MCF 10A (cell line): ENCODE data around the gene RND3. TPM values are rescaled to one million over a fixed set of nuclear protein-coding genes. Genes with fewer than 3 reads are reported as not detected.

Source experiments
- BruUV-seq: library from RNA; stranded (reverse); fragments of 400-500 nt; replicated peaks from 2 replicates; lab custom pipeline; 2021; lab: Mats Ljungman, UMichigan
- CTCF ChIA-PET: fragments of 300-600 bp; sonication (Branson Sonifier 250); formaldehyde crosslinking; extraction: SDS; loops from one replicate; lab custom pipeline; 2021; ENCODE audit warnings: antibody characterized with exemption, inconsistent platforms; lab: Yijun Ruan, JAX
- POLR2A ChIA-PET: fragments of 300-600, 350-650 bp; sonication (Branson Sonifier 250); formaldehyde crosslinking; extraction: SDS; loops from one replicate; lab custom pipeline; 2020; ENCODE audit warnings: antibody characterized with exemption, inconsistent platforms; lab: Yijun Ruan, JAX
- DNase-seq: peaks from one replicate; pipeline ENCODE4 v3.0.0-alpha.2; 2018; ENCODE audit not compliant: unreplicated experiment
- H3K27ac Mint-ChIP-seq: one replicate; pipeline ENCODE4 v1.8.0; 2022; ENCODE audit warnings: mild to moderate bottlenecking, low read depth, mixed read lengths; ENCODE audit not compliant: unreplicated experiment
- H3K27me3 Mint-ChIP-seq: one replicate; pipeline ENCODE4 v1.8.0; 2022; ENCODE audit warnings: mixed read lengths; ENCODE audit not compliant: insufficient read depth, unreplicated experiment
- H3K36me3 Mint-ChIP-seq: one replicate; pipeline ENCODE4 v1.8.0; 2022; ENCODE audit warnings: mild to moderate bottlenecking, moderate library complexity, mixed read lengths; ENCODE audit not compliant: insufficient read depth, unreplicated experiment
- H3K4me1 Mint-ChIP-seq: one replicate; pipeline ENCODE4 v1.8.0; 2022; ENCODE audit warnings: mixed read lengths; ENCODE audit not compliant: insufficient read depth, unreplicated experiment
- H3K4me3 Mint-ChIP-seq: one replicate; pipeline ENCODE4 v1.8.0; 2022; ENCODE audit warnings: mild to moderate bottlenecking, moderate library complexity, mixed read lengths; ENCODE audit not compliant: unreplicated experiment
- H3K9me3 Mint-ChIP-seq: one replicate; pipeline ENCODE4 v1.8.0; 2022; ENCODE audit warnings: mixed read lengths; ENCODE audit not compliant: unreplicated experiment
- CTCF ChIP-seq: fragments of 200-600 bp; IDR thresholded peaks from one replicate; pipeline ENCODE4 v1.8.0; 2022; ENCODE audit warnings: antibody characterized with exemption, mild to moderate bottlenecking; ENCODE audit not compliant: unreplicated experiment
- intact Hi-C: fragments of 100-400 bp; cut with micrococcal nuclease; formaldehyde crosslinking; loops from 2 replicates; pipeline ENCODE4 v1.14.1; 2022
- total RNA-seq: library from RNA; stranded (reverse); gene quantifications from 2 replicates; pipeline ENCODE4 v1.2.3, GENCODE V29; 2022

RND3 gene
- total RNA-seq, 1 experiment from 2014 or later, result 158 TPM

- H3K4me1 Mint-ChIP-seq, result peaks cover 20% of the 10 kb centered on the region
- H3K27ac Mint-ChIP-seq, result no peak overlapping the region
- H3K36me3 Mint-ChIP-seq, result no peaks in the 10 kb centered on the region
- no peaks in the 10 kb centered on the region for H3K27me3 Mint-ChIP-seq
- POLR2A ChIA-PET, result interaction anchor here (0.8 to 1.8 kb wide), 9 partner anchors 9 to 933 kb away, joined by 3 to 8 read pairs (median 3); no protein-coding TSS in a partner anchor
- H3K4me3 Mint-ChIP-seq, result no peak overlapping the region
- no peaks in the 10 kb centered on the region for H3K9me3 Mint-ChIP-seq
- no TSS peak for BruUV-seq
- CTCF ChIA-PET, result no interaction called here
- TF ChIP-seq CTCF, result no peak
- DNase-seq, result no peak
- intact Hi-C loops, result loop anchor here (10.0 kb wide), 1 partner anchor 65 kb away; no protein-coding TSS in a partner anchor
These were observed 32.6 kb upstream of the RND3 start for GRCh38 chr2:150520033-150520432.

- H3K4me1 Mint-ChIP-seq, result peaks cover 20% of the 10 kb centered on the region
These were observed 30.6 kb upstream of the RND3 start for GRCh38 chr2:150517951-150518680.

GRCh38 chr2:150513647-150514046 is 26.2 kb upstream of the RND3 start:
- H3K27me3 Mint-ChIP-seq, result no peaks in the 10 kb centered on the region
- H3K27ac Mint-ChIP-seq, result no peak overlapping the region
- no peaks in the 10 kb centered on the region for H3K36me3 Mint-ChIP-seq
- CTCF ChIA-PET, result no interaction called here
- no peak for DNase-seq
- no peak overlapping the region for H3K4me3 Mint-ChIP-seq
- no TSS peak for BruUV-seq
- TF ChIP-seq CTCF, result no peak
- intact Hi-C loops, result no loop called here
- no peaks in the 10 kb centered on the region for H3K9me3 Mint-ChIP-seq
- POLR2A ChIA-PET, result interaction anchor here (0.6 kb wide), 1 partner anchor 35 kb away, joined by 3 read pairs; no protein-coding TSS in a partner anchor
- H3K4me1 Mint-ChIP-seq, result no peaks in the 10 kb centered on the region

More at GRCh38 chr2:150517951-150518680, 30.6 kb upstream of the RND3 start:
- TF ChIP-seq CTCF, result no peak
- Mint-ChIP-seq H3K9me3 (no peaks in the 10 kb centered on the region), H3K27me3 (no peaks in the 10 kb centered on the region), H3K4me3 (no peak overlapping the region), H3K36me3 (no peaks in the 10 kb centered on the region), H3K27ac (peak overlapping the region; percentile 61)
- ChIA-PET POLR2A (interaction anchor here (0.7 to 2.3 kb wide), 4 partner anchors 10 to 37 kb away, joined by 3 to 11 read pairs (median 4); no protein-coding TSS in a partner anchor), CTCF (no interaction called here)
- intact Hi-C loops, result no loop called here
- no TSS peak for BruUV-seq
- no peak for DNase-seq

GRCh38 chr2:150508497-150509137 is 21.1 kb upstream of the RND3 start:
- no peaks in the 10 kb centered on the region for H3K4me1 Mint-ChIP-seq
- no peaks in the 10 kb centered on the region for H3K36me3 Mint-ChIP-seq
- no peaks in the 10 kb centered on the region for H3K9me3 Mint-ChIP-seq
- no TSS peak for BruUV-seq
- no peak for DNase-seq
- H3K4me3 Mint-ChIP-seq, result no peak overlapping the region
- H3K27ac Mint-ChIP-seq, result no peak overlapping the region
- no peaks in the 10 kb centered on the region for H3K27me3 Mint-ChIP-seq
- ChIA-PET CTCF (interaction anchor here (0.6 kb wide), 1 partner anchor 50 kb away, joined by 3 read pairs; no protein-coding TSS in a partner anchor), POLR2A (interaction anchor here (1.8 kb wide), 1 partner anchor 18 kb away, joined by 4 read pairs; no protein-coding TSS in a partner anchor)
- intact Hi-C loops, result no loop called here
- no peak for TF ChIP-seq CTCF
